CD4-positive, alpha-beta T cell treated with Interleukin-4 for 1 hour (primary cell): ENCODE results near the gene TMEM248.
"Not testable (repeated sequence)": the region's sequence is repeated elsewhere in the genome, so short reads cannot be mapped to it uniquely, and the experiment has no call there.

Experiments
- DNase-seq, 2 donors: peaks; one replicate each; pipeline ENCODE4 v3.0.0-alpha.2; 2020 to 2022

TMEM248 gene

DNA sequence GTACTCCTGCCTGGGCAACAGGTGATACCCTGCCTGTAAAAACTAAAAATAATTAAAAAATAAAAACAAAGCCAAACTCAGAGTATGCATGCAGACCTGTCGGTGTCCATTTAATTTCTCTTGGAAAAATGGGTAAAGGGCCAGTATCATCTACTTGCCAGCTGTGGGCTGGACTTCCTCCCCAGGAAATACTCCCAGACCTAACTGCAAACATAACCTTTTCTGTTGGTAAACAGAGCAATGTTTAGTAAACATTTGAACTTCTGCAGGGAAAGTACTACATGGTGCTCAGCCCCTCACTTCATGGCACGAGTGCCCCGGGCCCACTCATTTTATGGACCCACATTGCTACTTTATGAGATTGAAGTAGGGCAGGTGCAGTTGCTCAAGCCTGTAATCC, 10.2 kb upstream of the TMEM248 start:
- no peak for DNase-seq

DNA sequence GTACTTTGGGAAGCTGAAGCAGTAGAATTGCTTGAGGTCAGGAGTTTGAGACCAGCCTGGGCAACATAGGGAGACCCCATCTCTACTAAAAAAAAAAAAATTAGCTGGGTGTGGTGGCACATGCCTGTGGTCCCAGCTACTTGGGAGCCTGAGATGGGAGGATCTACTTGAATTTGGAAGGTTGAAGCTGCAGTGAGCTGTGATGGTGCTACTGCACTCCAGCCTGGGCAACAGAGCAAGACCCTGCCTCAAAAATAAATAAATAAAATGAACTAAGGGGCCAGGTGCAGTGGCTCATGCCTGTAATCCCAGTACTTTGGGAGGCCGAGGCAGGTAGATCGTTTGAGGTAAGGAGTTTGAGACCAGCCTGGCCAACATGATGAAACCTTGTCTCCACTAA, 9.8 kb upstream of the TMEM248 start:
- not testable (repeated sequence) for DNase-seq

- DNase-seq: no peak
Measured at GRCh38 chr7:66912195-66912594, 8.8 kb upstream of the TMEM248 start.

- no peak for DNase-seq
Measured at GRCh38 chr7:66913118-66914037, 7.6 kb upstream of the TMEM248 start.

DNA sequence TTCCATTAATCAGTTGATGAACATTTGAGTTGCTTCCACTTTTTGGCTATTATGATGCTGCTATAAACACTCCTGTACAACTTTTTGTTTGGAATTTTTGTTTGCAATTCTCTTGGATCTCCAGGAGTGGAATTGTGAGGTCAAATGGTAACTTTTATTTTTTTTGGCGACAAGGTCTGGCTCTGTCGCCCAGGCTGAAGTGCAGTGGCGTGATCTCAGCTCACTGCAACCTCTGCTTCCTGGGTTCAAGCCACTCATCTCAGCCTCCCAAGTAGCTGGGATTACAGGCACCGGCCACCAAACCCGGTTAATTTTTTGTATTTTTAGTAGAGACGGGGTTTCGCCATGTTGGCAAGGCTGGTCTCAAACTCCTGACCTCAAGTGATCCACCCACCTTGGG, 3.1 kb upstream of the TMEM248 start:
- not testable (repeated sequence) for DNase-seq

- no peak for DNase-seq
Measured at GRCh38 chr7:66919304-66919703, 1.7 kb upstream of the TMEM248 start.

- DNase-seq: no peak
Measured at GRCh38 chr7:66919704-66920103, 1.3 kb upstream of the TMEM248 start.

- no peak for DNase-seq
Measured at GRCh38 chr7:66920256-66920655, 769 bp upstream of the TMEM248 start.

DNA sequence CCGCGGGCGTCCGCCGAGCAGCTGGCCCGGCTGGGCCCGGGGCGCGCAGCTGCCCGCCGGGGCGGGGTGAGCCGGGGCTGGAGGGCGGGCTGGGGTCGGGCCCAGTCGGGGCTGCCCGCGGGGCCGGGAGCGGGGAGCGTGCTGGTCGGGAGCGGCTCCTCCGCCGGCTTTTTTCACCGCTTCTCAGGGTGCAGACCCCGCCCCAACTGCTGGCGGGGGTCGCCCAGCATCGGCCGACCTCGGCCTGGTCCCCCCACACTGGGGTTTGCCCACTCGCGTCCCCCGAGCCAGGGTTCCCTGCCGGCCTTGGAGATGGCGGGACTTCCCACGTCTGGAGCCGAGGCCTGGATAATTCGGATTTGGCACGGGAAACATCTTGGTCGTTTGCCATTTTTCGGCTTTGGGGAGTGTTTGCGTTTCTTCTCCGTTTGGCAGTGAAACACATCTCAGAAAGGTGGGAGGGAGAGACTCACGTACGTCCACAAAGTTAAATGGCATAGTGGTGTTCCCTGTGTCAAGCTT, 432 bp downstream of the TMEM248 start:
- DNase-seq: peak in 1 of 2 donors; percentile 31

GRCh38 chr7:66921918-66922486, 977 bp downstream of the TMEM248 start:
- DNase-seq: peak; percentile 42 to 56

GRCh38 chr7:66925255-66925654, 4.2 kb downstream of the TMEM248 start:
- no peak for DNase-seq

GRCh38 chr7:66927348-66927948, 6.4 kb downstream of the TMEM248 start:
- DNase-seq: no peak

GRCh38 chr7:66928388-66928787, 7.4 kb downstream of the TMEM248 start:
- DNase-seq: no peak

- DNase-seq: no peak
Measured at GRCh38 chr7:66929165-66929564, 8.1 kb downstream of the TMEM248 start.

GRCh38 chr7:66929935-66930334, 8.9 kb downstream of the TMEM248 start:
- DNase-seq: no peak

GRCh38 chr7:66930341-66930740, 9.3 kb downstream of the TMEM248 start:
- DNase-seq: no peak

DNA sequence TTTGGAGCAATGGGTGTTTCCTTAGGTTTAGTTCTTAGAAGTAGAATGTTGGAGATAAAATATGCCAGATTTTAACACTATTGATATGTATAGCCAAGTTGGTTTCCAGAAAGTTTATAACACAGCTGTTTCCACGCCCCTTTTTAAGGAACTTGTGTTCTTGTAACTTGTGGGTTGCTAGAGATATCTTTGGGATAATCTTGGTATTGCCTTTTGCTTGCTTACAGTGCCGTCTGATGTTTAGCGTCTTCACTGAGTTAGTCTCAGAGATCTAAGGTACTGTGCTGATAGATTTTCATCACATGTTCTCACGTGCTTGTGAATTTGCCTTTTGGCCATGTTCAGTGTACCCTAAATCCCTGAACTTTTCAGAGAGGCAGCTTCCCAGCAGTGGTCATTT, 12.4 kb downstream of the TMEM248 start:
- no peak for DNase-seq

DNA sequence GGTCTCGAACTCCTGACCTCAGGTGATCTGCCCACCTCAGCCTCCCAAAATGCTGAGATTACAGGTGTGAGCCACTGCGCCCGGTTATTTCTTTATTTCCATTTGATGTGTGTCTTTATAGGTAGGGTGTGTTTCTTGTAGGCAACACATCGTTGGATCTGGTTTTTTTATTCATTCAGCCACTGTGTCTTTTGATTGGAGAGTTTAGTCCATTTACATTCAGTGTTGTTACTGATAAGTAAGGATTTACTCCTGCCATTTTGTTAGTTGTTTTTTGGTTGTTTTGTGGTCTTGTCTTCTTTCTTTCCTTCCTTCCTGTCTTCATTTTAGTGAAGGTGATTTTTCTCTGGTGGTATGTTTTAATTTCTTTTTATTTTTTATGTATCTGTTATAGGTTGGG, 16.9 kb downstream of the TMEM248 start:
- DNase-seq: no peak

- DNase-seq: no peak
Measured at GRCh38 chr7:66939325-66939724, 18.3 kb downstream of the TMEM248 start.

DNA sequence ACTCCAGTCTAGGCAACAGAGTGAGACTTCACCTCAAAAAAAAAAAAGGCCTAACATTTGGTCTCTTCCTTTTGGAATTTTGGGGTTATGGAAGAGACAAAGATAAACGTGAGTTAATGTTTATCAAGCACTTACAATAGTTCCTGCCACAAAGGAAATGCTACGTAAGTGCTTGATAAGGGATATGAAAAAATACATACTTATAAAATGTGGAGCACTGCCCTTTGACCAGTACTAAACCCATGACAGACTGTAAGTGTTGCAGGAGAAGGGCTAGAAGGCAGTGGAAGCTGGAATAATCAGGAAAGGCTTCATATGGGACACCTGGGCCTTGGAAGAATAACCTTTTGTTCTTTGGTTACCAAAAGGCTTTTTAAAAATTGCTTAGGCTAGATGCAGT, 25.5 kb downstream of the TMEM248 start:
- no peak for DNase-seq

GRCh38 chr7:66948480-66949109, 27.6 kb downstream of the TMEM248 start:
- no peak for DNase-seq

DNA sequence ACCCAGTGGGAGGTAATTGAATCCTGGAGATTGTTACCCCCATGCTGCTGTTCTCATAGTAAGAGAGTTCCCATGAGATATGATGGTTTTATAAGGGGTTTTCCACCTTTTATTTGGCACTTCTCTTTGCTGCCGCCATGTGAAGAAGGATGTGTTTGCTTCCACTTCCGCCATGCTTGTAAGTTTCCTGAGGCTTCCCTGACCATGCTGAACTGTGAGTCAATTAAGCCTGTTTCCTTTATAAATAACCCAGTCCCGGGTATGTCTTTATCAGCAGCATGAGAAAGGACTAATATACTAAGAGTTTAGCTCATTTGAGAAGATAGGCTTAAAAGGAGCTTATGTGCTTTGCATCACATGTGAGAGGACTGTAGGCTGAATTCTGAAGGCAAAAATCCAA, 29.3 kb downstream of the TMEM248 start:
- no peak for DNase-seq

DNA sequence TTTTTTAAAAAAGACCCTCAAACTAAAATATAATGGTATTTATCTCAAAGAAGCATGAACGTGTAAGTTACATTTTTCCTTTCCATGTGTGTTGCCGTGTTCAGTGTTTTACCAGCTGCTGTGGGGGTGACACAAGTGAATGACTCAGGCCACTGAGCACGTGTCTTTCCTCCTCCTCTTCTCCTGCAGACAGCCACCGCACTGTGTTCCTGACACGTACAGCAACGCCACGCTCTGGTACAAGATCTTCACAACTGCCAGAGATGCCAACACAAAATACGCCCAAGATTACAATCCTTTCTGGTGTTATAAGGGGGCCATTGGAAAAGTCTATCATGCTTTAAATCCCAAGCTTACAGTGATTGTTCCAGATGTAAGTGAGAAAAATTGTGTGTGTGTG, 29.7 kb downstream of the TMEM248 start:
- DNase-seq: no peak
